Inferior parietal cortex (tissue), 1 donor: ENCODE results near the gene MARK1.

Source experiments
- DNase-seq: peaks from one replicate; pipeline ENCODE4 v3.0.0-alpha.2; 2016; ENCODE audit errors: extremely low spot score

Gene MARK1

DNA sequence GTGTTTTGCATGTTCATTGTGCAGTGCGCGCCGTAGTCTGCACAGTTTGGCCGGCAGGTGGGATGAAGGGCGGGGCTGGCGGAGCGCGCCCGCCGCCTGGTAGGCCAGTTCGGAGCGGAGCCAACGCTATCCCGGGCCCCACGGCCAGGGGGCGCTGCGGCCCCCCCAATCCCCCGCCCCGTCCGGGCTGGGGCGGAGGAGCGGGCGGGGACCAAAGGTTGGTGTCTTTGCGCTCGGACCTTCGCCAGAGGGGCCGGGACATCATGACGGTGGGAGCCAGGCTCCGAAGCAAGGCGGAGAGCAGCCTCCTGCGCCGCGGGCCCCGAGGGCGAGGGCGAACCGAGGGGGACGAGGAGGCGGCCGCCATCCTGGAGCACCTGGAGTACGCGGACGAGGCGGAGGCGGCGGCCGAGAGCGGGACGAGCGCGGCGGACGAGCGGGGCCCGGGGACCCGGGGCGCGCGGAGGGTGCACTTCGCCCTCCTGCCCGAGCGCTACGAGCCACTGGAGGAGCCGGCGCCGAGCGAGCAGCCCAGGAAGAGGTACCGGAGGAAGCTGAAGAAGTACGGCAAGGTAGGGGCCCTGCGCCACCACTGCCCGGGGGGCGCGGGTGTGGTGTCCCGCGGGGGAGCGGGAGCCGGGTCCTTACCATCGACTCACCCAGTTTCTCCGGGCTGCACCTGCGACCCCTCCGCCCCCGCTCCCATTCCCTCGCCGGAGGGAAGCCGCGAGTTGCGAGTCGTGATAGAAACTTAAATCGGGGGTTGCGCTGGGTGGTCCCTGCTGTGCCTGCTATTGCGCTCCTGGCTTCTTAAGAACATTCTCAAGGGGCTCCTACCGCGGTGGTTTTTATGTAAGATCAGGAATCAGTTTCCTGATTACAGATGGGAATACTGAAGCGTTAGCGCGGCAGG lies 162.5 kb downstream of the MARK1 start, which contains the start of gene C1orf115:
Gene C1orf115 (plus strand): TSS at position 224 of the 913 bp plus-strand sequence. CDS start 40 bp downstream, at position 264.
- no peak for DNase-seq

DNA sequence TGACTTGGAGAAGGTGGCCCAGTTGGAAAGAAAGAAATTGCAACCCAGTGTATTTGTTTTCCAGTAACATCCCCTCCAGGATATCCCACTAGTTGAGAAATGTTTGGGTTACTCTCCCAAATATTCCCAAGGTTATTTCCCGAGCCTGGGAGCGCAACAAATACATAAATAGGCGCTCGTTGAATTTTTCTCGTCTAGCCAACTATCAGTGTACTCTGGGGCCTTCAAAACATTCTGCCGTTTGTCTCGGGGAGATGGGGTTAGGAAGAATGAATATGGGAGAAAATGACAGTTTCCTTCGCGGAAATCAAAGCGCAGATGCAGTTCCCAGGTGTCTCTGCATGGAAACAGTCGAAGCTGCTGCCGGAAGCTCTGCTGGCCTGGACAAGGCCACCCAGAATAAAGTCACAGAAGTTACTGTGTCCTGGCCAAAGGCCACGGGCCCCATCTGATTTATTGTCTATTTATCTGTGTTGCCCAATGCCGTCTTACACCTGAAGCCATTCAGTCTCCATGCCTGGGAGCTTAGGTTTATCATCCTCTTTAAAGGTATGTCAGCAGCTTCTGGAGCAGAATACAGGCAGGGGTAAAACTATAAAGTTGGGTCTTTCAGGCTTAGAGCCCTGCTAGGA lies 163.2 kb downstream of the MARK1 start:
- DNase-seq: no peak

DNA sequence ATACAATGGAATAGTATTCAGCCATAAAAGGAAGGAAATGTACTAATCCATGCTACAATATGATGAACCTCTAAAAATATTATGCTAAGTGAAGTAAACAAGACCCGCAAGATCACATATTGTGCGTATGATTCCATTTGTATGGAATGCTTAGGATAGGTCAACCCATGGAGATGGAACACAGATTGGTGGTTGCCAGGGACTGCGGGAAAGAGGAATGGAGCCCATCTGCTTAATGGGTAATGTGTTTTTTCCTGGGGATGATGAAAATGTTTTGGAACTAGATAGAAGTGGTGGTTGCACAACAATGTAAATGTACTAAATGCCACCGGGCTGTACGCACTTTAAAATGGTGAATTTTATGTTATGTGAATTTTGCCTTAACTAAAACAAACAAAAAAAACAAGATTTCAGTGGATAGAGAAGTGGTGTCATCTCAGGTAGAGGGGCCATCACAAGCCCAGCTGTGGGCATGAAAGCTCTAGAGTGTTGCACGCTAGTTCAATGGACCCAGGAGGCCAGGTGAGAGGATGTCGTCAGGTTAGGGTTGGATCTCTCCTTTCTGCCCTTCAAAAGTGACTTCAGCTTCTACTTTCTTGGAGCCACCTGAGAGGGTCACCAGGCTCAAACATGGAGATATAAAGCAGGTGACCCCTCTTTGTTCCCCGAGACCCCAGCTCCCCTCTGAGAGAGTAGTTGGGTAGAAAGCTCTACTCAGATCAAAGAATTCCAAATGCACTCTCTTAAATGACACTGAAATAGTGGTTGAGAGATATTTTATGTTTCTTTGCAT lies 164.7 kb downstream of the MARK1 start:
- DNase-seq: no peak

DNA sequence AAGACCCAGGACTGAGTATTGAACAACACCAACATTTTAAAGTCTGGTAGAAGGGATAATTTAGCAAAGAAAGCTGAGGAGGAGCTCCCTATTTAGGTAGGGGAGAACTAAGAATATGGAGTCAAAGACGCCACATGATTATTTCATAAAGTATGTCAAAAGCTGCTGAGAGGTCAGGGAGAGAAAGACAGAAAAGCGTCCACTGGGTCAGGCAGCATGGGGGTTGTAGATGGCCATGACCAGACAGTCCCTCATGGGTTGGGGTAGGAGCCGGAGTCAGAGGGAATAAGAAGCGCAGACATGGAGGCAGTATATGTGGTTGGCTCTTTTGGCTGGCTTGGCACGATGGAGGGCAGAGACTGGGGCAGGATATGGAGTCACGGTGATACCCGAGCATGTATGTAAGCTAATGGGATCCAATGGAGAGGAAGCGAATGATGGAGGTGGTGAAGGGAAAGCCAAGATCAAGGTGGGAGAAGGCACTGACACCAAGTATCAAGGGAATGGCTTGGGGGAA lies 167.0 kb downstream of the MARK1 start:
- DNase-seq: no peak

DNA sequence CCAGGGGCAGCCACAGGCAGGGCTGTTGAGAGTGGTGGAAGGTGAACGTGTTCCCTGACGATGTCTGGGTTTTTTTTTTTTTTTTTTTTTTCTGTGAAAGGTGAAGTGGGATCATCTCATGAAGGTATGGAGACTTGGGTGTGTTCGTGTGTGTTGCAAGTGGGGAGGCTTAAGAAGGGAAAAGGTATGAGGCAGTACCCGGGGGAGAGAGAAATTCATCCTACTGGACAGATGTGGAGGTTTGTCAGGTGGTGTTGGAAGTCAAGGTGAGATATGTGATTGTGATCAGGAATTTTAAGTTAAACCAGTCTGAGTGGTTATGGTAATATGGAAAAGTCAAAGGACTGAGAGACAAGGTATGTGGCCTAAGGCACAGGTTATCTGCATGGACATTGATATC lies 167.5 kb downstream of the MARK1 start:
- DNase-seq: no peak

DNA sequence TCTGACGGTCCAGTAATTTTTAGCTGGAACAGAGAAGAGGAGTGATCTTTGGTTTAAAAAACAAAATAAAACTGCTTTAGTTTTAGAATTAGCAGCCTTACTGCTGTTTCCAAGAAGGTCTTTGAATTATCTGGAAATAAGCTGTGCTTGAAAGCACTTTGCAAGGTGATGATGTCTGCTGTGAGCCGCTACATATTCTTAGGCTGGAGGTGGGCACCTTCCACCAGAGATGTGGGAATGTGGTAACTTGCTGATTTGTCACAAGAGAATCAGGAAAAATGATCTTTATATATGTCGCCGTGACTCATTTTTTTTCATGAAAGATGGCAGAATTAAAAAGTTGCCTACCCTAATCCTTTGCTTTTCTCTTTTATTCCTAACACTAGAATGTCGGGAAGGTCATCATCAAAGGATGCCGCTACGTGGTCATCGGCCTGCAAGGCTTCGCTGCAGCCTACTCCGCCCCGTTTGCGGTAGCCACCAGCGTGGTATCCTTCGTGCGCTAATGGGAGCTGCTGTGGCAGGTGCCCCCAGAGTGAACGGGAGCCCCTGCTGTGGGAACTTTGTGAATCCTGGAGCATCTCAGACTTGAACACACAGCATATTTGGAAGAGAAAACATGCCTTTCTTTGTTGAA lies 168.4 kb downstream of the MARK1 start:
- no peak for DNase-seq

DNA sequence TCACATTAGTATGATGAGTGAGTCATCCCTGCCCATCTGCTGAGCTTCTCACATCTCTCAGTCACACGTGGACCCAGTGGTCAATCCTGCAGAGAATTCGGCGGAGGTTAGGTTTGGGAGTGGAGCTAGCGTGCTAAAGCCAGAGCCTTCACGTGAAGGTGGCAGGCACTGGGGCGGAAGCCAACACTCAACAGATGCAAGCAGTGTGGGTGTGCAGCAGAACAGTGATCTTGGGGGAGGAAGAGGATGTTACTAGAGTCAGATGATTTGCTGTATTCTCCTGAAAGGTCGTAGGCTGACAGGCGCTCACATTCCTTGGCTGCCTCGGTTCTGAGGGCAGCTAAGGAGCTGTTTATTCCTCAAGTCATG lies 168.9 kb downstream of the MARK1 start:
- no peak for DNase-seq

DNA sequence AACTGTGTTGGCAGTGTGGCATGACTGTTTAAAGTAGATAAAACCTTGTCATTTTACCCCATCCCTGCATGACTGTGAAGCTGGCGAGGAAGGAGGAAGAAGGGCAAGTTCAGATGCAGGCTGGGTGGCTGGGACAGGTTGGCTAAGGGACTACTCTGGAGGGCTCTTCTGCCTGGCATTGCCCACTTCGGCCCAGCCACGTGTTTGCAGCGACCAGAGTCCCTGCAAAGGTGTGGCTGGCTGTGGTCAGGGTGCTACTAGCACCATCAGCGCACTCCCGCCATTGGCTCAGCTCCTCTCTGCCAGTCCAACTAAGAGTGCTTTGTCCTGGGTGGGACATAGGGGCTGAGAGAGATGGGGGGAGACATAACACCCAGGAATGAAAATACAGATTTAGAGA lies 169.4 kb downstream of the MARK1 start:
- no peak for DNase-seq

DNA sequence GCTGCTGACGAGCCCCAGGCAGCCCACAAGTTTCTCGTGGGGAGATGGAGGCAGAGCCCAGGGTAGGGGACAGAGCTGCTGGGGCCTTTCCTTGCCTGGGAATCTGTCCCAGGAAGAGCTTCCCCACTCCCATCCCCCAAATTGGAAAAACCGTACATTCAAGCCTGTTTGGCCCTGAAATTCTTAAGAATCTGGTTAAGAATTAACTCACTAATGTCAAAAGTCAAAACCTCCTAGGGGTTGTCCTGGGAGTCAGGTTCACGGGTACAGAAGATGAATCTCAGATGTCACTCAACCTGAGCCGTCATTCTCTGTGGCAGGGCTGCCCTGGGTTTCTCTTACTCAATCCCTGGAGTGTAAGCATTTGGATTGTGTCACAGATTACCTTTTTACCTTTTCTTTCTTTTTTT lies 170.7 kb downstream of the MARK1 start:
- DNase-seq: no peak

DNA sequence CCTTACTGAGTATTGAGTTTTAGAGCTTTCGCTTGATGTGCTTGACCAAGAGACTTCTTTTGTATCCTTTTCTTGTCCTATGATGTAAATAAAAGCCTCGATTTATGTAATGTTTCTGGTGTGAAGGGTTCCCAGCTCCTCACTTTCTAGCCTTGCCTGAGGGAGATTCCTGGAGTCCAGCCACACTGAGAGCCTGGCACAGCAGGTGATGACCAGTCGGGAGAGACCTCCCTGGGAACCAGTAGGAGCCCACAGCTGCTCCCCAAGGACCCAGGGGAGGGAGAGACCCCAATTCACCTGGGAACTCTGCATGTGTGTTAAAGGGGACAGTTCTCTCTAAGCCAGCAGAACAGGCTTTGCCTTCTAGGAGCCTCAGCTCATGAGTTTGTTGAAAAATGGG lies 171.1 kb downstream of the MARK1 start:
- DNase-seq: no peak

DNA sequence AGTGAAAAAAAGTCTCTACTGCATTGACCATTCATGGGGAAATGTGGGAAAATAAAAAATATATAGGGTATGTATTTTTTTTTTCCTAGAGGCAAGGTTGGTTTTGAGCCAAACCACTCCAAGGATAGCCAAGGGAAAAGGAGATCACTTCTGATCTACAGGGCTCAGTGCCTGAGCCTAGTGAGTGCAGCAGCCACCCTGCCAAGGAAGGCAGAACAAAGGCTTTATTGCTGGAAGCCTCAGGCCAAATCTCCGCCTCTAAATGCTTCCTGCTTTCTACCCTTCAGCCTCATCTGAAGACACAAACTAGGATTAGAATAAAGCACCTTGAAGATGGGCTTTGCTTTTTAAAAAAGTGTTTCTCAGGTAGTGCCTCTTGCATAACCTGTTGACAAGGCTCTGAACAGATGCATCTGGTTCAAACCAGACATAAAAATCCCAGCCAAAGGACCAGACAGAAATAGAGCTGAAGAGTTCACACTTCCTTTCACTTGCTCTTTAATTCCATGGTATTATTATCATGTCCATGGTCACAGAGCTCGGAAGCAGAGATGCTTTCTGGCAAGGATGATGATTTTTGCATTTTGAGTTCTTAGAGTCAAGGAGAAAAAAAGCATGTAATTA lies 172.7 kb downstream of the MARK1 start:
- DNase-seq: no peak

DNA sequence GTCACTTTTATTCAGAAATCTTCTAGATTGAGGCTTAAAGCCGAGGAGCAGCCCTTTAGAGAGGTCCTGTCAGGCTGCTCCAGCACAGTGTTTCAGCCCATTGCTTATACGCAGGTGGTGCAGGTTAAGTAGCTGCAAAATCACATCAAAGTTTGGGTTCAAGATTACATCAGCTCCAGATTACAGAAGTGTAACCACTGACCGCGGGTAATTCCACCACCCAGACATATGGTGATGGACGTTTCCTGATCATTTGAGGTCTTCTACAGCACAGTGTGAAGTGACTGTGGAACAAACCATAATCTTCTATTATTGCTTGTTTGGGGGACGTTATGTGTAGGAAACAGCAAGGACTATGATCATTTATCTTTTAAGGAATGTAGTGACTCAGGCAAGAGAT lies 174.0 kb downstream of the MARK1 start:
- DNase-seq: no peak

DNA sequence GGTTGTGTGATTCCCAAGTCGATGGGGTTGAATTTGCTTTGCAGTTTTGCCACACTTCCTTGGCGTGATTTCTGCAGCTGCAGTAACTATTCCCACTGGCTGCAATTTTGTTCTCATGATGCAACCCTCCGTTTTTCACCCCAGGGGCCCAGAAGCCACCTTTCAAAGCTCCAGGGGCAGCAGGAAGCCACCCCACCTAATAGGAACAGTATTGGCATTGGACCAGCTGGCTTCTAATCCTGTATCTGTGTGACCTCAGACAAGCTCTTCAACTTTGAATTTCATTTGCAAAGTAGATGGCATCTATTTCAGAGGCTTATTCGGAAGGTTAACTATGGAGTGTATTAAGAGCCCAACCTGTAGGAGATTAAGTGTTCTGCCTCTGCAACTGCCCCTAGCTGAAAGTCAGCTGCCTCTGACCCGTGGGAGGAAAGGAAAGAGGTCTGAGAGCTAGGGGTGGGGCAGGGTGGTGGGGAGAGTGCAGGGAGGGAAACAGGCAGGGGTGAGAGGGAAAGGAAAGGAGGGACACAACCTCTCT lies 174.9 kb downstream of the MARK1 start:
- DNase-seq: no peak

DNA sequence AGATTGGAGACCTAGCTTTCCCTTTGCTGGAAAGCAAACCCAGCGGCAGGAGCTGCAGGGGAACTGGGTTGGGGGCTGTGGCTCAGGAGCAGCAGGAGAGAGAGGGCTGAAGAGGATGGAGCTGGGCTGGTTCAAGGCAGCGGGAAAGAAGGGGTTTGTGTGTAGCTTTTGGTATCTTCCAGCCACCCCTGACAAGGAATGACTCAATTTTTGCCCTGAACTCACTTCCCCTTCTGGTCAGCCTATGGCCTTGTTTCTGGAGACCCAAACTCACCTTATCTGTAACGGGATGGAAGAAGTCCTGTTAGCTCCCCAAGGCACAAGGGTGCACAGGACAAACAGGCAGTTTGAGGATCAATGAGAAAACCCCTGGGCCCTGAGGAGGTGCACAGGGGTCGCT lies 175.4 kb downstream of the MARK1 start:
- DNase-seq: no peak

DNA sequence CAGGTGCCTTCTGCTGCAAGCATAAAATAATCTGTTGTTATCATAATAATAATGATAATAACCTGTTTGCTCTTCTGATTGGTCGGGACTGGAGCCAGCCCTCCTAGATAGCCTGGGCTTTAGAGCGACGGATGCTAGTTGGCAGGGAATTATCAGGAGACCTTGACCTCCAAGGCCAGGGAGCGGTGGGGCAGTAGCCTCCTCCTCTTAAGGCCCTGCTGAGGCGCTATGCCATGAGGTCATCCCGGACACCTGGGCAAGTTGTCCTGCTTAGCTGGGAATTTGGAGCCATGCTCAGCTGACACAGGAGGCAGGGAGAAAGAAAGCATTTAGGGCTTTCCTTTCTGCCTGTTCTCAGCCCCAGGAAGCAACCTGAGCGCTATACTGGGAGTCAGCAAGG lies 177.8 kb downstream of the MARK1 start:
- DNase-seq: no peak

DNA sequence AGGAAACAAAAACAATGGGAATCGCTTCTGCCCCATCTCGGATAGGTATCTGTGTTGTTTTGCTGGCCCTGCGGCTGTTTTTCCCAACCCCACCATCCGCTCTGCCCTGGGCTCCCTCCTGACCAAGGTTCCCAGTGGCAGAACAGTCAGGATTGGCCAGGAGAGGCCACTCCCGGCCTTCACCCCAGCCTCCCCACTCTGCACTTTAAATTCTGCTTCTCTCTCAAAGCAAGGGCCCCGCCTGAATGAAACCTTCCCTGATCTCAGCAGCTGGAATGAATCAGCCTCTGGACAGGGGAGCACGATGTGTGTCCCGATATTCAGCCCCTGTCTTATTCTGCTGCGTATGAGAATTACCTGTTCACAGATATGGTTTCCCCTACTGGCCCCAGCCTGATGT lies 178.5 kb downstream of the MARK1 start:
- no peak for DNase-seq

DNA sequence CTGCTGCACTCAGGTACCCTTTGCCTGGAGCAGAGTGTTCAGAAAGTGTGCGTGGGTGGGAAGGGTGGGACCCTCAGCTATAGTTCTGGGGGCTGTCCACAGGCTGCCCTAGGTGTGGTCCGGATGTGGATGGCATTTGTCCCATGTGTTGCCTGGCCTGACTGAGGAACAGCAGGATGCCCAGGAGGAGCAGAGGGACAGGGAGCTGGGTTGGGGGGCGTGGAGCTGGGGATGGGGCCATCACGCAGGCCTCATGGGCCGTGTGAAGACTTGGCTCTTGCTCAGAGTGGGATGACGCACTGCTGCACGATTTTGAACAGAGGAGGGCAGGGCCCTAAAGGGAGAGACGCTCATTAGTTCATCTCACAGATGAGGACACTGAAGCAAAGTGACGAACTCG lies 179.2 kb downstream of the MARK1 start:
- DNase-seq: no peak

DNA sequence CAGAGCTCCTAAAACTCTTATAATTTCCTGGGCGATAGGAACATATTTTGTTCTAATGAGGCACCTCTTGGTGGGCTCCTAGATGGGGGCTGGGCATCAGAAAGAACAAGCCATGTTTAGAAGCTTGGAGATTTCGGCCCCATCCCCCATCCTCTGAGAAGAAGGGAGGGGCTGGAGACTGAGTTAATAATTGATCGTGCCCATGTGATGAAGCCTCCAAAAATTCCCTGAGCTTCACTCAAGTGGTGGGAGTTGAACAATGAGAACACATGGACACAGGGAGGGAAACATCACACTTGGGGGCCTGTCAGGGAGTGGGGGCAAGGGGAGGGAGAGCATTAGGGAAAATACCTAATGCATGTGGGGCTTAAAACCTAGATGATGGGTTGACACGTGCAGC lies 180.3 kb downstream of the MARK1 start:
- DNase-seq: no peak

DNA sequence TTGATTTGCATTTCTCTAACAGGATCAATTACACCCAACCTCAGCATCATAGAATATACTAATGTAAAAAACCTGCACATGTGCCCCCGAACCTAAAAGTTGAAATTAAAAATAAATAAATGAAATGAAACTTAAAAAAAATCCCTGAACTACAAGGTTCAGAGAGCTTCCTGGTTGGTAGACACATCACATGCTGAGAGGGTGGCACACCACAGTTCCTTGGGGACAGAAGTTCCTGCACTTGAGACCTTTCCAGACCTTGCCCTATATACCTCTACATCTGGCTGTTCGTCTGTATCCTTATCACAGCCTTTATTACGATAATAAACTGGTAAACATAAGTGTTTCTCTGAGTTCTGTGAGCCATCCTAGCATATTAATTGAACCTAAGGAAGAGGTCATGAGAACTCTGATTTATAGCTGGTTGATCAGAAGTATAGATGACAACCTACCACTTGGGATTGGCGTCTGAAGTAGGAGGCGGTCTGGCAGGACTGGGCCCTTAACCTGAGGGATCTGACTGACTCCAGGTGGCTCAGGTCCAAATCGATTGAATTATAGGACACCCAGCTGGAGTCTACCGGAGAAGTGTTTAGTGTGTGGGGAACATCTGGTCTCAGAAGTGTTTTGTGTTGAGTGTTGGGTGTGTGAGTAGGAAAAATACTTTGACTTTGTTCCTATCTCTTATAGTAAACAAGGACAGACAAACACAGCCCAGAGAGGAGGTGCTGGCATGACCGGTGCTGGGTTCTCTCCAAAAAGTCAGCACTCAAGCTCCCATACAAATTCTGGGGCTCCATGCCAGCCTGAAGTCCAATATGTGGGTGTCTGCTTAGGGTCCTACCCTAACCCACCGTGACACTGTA lies 181.2 kb downstream of the MARK1 start:
- no peak for DNase-seq

DNA sequence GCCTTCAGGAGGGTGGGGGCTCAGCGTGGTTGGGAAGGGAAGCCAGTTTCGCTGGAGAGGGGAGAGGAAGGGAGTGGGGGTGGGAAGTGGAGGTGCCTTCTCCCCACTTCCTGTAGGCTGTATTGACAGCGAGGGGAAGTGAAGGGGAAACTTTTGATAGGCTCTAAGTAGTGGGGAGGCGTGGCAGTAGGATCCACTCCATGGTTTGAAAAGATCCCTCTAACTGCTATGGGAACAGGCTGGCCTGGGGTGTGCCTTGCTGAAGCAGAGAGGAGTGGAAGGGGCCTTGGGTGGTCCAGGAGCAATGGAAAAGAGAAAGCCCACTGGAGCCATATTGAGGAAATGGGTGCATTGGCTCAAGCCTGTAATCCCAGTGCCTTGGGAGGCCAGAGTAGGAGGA lies 182.4 kb downstream of the MARK1 start:
- DNase-seq: no peak
